Common myeloid progenitor, CD34-positive (primary cell): Measurements from ENCODE around the gene ADD1.
"Not testable (repeated sequence)": the region's sequence is repeated elsewhere in the genome, so short reads cannot be mapped to it uniquely, and the experiment has no call there.

Source experiments
- CTCF ChIA-PET: fragments of 350-600 bp; sonication (Branson Sonifier 250); formaldehyde crosslinking; loops from one replicate; lab custom pipeline; 2021; ENCODE audit warnings: antibody characterized with exemption; lab: Charles Lee
- POLR2A ChIA-PET: fragments of 350-600 bp; sonication (Branson Sonifier 250); formaldehyde crosslinking; loops from one replicate; lab custom pipeline; 2021; ENCODE audit warnings: antibody characterized with exemption; lab: Charles Lee
- DNase-seq, 3 donors: peaks; one replicate each; pipeline versions ENCODE4 v3.0.0 to v3.0.0-alpha.2; 2013
- H3K27ac ChIP-seq, 2 experiments: 1 replicate in 1 of 2; 2 replicates in 1 of 2; pipeline ENCODE4 v1.7.0; 2013; ENCODE audit warnings: inconsistent platforms in 2 of 2, low read length in 2 of 2, mild to moderate bottlenecking in 2 of 2, low read depth in 1 of 2, moderate library complexity in 1 of 2; ENCODE audit not compliant: severe bottlenecking in 2 of 2, insufficient read depth in 1 of 2, poor library complexity in 1 of 2
- H3K27me3 ChIP-seq, 5 experiments: replicated peaks in 2 of 5; 1 replicate in 3 of 5; 2 replicates in 2 of 5; pipeline versions ENCODE4 v1.6.1 to v1.7.0; 2013; ENCODE audit warnings: low read length in 4 of 5, mild to moderate bottlenecking in 2 of 5, moderate library complexity in 2 of 5, inconsistent platforms in 1 of 5; ENCODE audit not compliant: insufficient read depth in 5 of 5, control insufficient read depth in 4 of 5
- H3K36me3 ChIP-seq, 4 experiments: 1 replicate in 2 of 4; 2 replicates in 2 of 4; pipeline versions ENCODE4 v1.6.1 to v1.7.0; 2013; ENCODE audit warnings: low read length in 3 of 4, control low read depth in 1 of 4, mild to moderate bottlenecking in 1 of 4; ENCODE audit not compliant: control insufficient read depth in 4 of 4, insufficient read depth in 4 of 4
- H3K4me1 ChIP-seq, 4 experiments: 1 replicate in 3 of 4; 2 replicates in 1 of 4; pipeline versions ENCODE4 v1.6.1 to v1.7.1; 2013; ENCODE audit warnings: low read length in 3 of 4, mild to moderate bottlenecking in 3 of 4, control low read depth in 1 of 4, inconsistent platforms in 1 of 4, moderate library complexity in 1 of 4; ENCODE audit not compliant: control insufficient read depth in 4 of 4, insufficient read depth in 4 of 4; ENCODE audit errors: control extremely low read depth in 1 of 4
- H3K4me3 ChIP-seq, 7 experiments: 1 replicate in 4 of 7; 2 replicates in 3 of 7; pipeline versions ENCODE4 v1.5.1 to v1.7.0; 2013; ENCODE audit warnings: mild to moderate bottlenecking in 7 of 7, low read length in 6 of 7, moderate library complexity in 6 of 7, inconsistent platforms in 2 of 7, low read depth in 2 of 7, control low read depth in 1 of 7; ENCODE audit not compliant: insufficient read depth in 4 of 7, control insufficient read depth in 1 of 7; ENCODE audit errors: extremely low read depth in 1 of 7
- H3K9me3 ChIP-seq, 5 experiments: 1 replicate in 4 of 5; 2 replicates in 1 of 5; pipeline versions ENCODE4 v1.6.1 to v1.7.1; 2013; ENCODE audit warnings: low read length in 4 of 5, mild to moderate bottlenecking in 2 of 5, inconsistent platforms in 1 of 5, low read depth in 1 of 5, moderate library complexity in 1 of 5; ENCODE audit not compliant: control insufficient read depth in 4 of 5, insufficient read depth in 2 of 5; ENCODE audit errors: control extremely low read depth in 1 of 5
- WGBS: methylation state at CpG from one replicate; pipeline ENCODE4 v1.1.5; 2013; ENCODE audit not compliant: insufficient coverage; 5-methylcytosine and 5-hydroxymethylcytosine counted together

ADD1 gene

GRCh38 chr4:2910409-2910808, 66.8 kb downstream of the ADD1 start:
- H3K36me3 ChIP-seq = peaks cover 18 to 73% (median 58%) of the 10 kb centered on the region in 4 experiments
- CTCF ChIA-PET = interaction anchor here (0.8 to 1.5 kb wide), 5 partner anchors 19 to 45 kb away, joined by 3 to 8 read pairs (median 3); no protein-coding TSS in a partner anchor
- POLR2A ChIA-PET = no interaction called here

GRCh38 chr4:2911868-2912267, 68.2 kb downstream of the ADD1 start:
- DNase-seq = no peak
- 100% methylated on average over 3 of the region's 3 CpGs for WGBS
- POLR2A ChIA-PET = interaction anchor here (0.6 kb wide), 1 partner anchor 9 kb away, joined by 5 read pairs; no protein-coding TSS in a partner anchor
- Histone ChIP-seq H3K4me1 (peaks cover 0 to 22% (median 18%) of the 10 kb centered on the region in 4 experiments), H3K27me3 (no peaks in the 10 kb centered on the region), H3K9me3 (no peaks in the 10 kb centered on the region), H3K4me3 (no peak overlapping the region), H3K36me3 (peaks cover 15 to 66% (median 54%) of the 10 kb centered on the region in 4 experiments), H3K27ac (no peak overlapping the region)
- CTCF ChIA-PET = interaction anchor here (1.2 to 1.5 kb wide), 4 partner anchors 27 to 44 kb away, joined by 3 to 8 read pairs (median 3); no protein-coding TSS in a partner anchor

More at GRCh38 chr4:2910409-2910808, 66.8 kb downstream of the ADD1 start:
- WGBS = 96% methylated on average over 7 of the region's 7 CpGs
- Histone ChIP-seq H3K4me3 (no peak overlapping the region), H3K9me3 (no peaks in the 10 kb centered on the region), H3K27me3 (no peaks in the 10 kb centered on the region), H3K27ac (no peak overlapping the region), H3K4me1 (peaks cover 0 to 22% (median 18%) of the 10 kb centered on the region in 4 experiments)
- DNase-seq = no peak

GRCh38 chr4:2913168-2913567, 69.5 kb downstream of the ADD1 start:
- peaks cover 15 to 55% (median 45%) of the 10 kb centered on the region in 4 experiments for H3K36me3 ChIP-seq
- H3K27ac ChIP-seq = peak overlapping the region in 1 of 2 experiments; percentile 62
- ChIA-PET POLR2A (no interaction called here), CTCF (interaction anchor here (1.2 to 2.7 kb wide), 3 partner anchors 10 to 15 kb away, joined by 3 to 16 read pairs (median 5); no protein-coding TSS in a partner anchor)
- DNase-seq = no peak
- no peaks in the 10 kb centered on the region for H3K9me3 ChIP-seq
- H3K4me1 ChIP-seq = peaks cover 0 to 22% (median 18%) of the 10 kb centered on the region in 4 experiments
- no peak overlapping the region for H3K4me3 ChIP-seq
- H3K27me3 ChIP-seq = no peaks in the 10 kb centered on the region
- WGBS = 95% methylated on average over 6 of the region's 6 CpGs

- ChIA-PET CTCF (interaction anchor here (1.2 to 2.7 kb wide), 3 partner anchors 9 to 13 kb away, joined by 3 to 16 read pairs (median 5); no protein-coding TSS in a partner anchor), POLR2A (interaction anchor here (0.9 kb wide), 1 partner anchor 28 kb away, joined by 4 read pairs; no protein-coding TSS in a partner anchor)
- H3K4me3 ChIP-seq = peak overlapping the region in 1 of 7 experiments; percentile 32
- no peaks in the 10 kb centered on the region for H3K9me3 ChIP-seq
- peaks cover 13 to 45% (median 36%) of the 10 kb centered on the region in 4 experiments for H3K36me3 ChIP-seq
- peaks cover 0 to 22% (median 18%) of the 10 kb centered on the region in 4 experiments for H3K4me1 ChIP-seq
- 44% methylated on average over 8 of the region's 16 CpGs for WGBS
- H3K27me3 ChIP-seq = no peaks in the 10 kb centered on the region
- peak; percentile 30 to 93 (median 89) for DNase-seq
- peak overlapping the region; percentile 40 to 62 for H3K27ac ChIP-seq
Measured at GRCh38 chr4:2914256-2915126, 70.8 kb downstream of the ADD1 start.

- Histone ChIP-seq H3K4me3 (no peak overlapping the region), H3K27me3 (no peaks in the 10 kb centered on the region), H3K27ac (no peak overlapping the region), H3K9me3 (no peaks in the 10 kb centered on the region), H3K4me1 (peaks cover 0 to 22% (median 18%) of the 10 kb centered on the region in 4 experiments), H3K36me3 (peaks cover 9 to 37% (median 25%) of the 10 kb centered on the region in 4 experiments)
- DNase-seq = no peak
- WGBS = 88% methylated on average over 8 of the region's 9 CpGs
- ChIA-PET CTCF (interaction anchor here (2.7 kb wide), 1 partner anchor 8 kb away, joined by 16 read pairs; no protein-coding TSS in a partner anchor), POLR2A (no interaction called here)
Measured at GRCh38 chr4:2915789-2916188, 72.1 kb downstream of the ADD1 start.

GRCh38 chr4:2916696-2917095, 73.1 kb downstream of the ADD1 start:
- WGBS = no CpG with 5 or more reads among the region's 2 CpGs
- H3K9me3 ChIP-seq, POLR2A ChIA-PET, DNase-seq, H3K27me3 ChIP-seq, H3K27ac ChIP-seq, H3K4me3 ChIP-seq: not testable (repeated sequence)
- H3K4me1 ChIP-seq = peaks cover 0 to 22% (median 18%) of the 10 kb centered on the region in 4 experiments
- CTCF ChIA-PET = interaction anchor here (0.6 to 0.7 kb wide), 2 partner anchors 20 to 61 kb away, joined by 3 to 4 read pairs; no protein-coding TSS in a partner anchor
- peaks cover 9 to 32% (median 19%) of the 10 kb centered on the region in 4 experiments for H3K36me3 ChIP-seq
